Ovary (tissue), 3 donors: ENCODE measurements around the gene JAG2.

ENCODE experiments used
- CTCF ChIP-seq, 3 donors: fragments of 450-650 bp in 2 of 3; fragments of 200-600 bp in 1 of 3; IDR thresholded peaks; one replicate each; pipeline versions ENCODE4 v1.5.1 to v1.8.0; 2016 to 2022; ENCODE audit warnings: antibody characterized with exemption in 3 of 3, mild to moderate bottlenecking in 1 of 3
- EP300 ChIP-seq: sonication (generic); formaldehyde crosslinking; IDR thresholded peaks from one replicate; pipeline ENCODE4 v1.6.1; 2017; ENCODE audit warnings: antibody characterized with exemption
- donor health status: DM: no; HTN: no; CAD: no.

- TF ChIP-seq CTCF (IDR thresholded peaks at IDR 0.05), result no peak
- TF ChIP-seq EP300, result no peak
These were observed 18.6 kb downstream of the JAG2 start for GRCh38 chr14:105150026-105150367.
